ENCODE data around the gene RASL10B.

Gene RASL10B

DNA sequence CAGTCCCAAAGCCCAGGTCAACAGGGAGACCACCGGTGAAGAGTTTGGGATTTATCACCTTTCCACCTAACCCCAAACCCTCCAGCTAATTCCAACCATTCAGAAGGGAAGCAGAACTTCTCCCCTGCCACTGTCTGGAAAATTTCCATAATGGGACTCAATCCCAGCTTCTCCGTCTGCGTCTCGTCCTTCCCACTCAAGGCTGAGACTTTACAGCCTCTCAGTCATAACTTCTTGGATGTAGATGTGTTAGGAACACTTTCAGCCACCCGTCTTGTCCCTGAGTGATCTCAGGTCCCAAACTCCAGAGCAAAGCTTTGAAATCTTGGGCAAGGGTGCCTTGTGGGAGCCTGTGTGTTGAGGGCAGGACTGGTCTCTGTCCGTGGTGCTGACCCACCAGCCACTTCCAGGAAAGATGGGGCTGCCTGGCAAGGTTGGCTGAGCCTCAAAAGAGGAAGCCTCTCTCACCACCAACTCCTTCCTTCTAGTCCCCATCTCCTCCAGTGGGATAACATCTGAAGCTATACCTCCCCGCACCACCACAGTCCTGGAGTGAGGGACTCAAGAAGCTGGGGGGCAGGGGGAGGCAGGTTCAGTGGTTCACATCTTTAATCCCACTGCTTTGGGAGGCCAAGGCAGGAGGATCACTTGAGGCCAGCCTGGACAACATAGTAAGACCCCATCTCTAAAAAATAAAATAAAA is 12.3 kb downstream of the RASL10B start:
- peak; percentile 15 for DNase-seq

DNA sequence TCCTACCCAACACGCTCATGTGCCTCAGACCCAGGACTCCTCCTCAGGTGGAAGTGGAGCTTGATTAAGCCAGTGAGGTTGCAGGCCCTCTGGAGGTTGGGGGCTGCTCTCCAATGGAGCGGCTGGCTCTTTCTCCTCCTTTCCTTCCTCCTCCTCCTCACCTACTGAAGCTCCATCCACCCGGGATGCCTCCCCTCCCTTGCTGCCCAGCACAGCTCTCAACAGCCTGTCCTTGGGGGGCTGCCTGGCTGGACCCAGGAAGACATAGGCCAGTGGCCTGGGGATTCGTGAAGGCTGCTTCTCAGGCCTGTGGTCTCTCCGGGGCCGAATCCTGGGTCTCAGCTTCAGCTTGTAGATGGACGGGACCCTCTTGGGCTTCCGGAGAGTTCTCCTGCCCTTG is 13.4 kb downstream of the RASL10B start:
- DNase-seq = no peak

DNA sequence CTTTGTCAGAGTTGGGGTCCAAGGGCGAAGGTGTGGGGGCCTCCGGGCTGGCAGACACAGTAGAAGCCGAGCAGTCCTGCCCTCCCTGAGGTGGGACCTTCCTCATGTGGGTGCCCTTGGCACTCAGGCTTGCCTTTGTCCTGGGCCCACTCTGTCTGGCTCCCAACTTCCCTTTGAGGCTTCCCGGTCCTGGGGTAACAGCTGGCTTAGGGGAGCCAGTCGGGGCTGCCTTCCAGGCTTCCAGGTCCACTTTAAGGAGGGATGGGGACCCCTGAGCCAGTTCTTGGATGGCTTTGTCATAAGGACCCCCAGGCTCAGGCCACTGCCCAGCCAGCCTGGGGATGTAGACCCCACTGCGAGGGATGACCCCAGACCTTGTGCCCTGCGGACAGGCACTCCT is 13.8 kb downstream of the RASL10B start:
- no peak for DNase-seq

DNA sequence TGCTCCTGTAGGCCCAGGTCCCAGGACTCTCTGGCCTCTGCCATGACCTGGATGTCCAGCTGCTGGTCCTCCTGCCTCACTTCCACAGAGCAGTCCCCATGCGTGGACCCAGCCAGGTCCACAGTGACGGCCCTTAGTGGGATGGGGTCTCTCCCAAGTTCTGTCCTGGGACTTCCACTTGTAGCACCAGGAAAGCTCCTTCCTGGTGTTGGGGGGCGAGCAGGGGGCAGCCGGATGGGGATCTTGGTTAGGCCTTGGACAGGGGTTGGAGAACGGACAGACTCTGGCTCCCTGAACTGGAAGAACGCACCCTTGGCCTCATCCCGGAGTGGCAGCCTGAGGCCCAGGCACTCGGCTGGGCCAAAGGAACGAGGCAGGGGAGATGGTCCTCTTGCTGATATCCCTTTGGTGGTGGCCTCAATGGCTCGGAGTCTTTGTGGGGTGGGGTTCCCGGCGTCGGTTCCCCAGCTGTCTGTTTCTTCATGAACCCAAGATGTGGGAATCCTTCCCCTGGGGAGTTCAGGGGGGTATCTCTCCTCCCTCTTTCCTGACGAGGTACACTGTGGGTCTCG is 14.4 kb downstream of the RASL10B start:
- no peak for DNase-seq

DNA sequence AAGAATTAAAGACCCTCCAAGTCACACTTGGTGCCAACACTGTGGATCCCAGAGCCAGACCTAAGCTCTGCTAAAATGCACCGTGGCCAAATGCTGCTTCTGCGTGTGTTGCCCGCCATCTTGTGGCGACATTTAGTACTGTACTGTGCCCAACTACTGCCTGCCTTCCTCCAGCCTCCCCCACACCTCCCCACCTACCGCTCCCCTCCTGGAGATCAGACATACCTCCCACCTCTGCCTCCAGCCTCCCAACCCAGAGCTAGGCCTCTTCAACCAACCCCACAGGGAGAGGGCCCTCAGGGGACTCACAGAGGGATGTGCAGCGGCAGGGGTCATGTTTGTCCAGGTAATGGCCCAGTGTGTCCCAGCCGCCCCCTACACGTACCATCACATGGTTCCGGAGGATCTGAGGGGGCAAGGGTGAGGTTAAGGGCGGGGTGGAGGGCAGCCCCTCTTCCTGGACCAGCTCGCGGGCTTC is 16.1 kb downstream of the RASL10B start:
- peak; percentile 47 for DNase-seq

DNA sequence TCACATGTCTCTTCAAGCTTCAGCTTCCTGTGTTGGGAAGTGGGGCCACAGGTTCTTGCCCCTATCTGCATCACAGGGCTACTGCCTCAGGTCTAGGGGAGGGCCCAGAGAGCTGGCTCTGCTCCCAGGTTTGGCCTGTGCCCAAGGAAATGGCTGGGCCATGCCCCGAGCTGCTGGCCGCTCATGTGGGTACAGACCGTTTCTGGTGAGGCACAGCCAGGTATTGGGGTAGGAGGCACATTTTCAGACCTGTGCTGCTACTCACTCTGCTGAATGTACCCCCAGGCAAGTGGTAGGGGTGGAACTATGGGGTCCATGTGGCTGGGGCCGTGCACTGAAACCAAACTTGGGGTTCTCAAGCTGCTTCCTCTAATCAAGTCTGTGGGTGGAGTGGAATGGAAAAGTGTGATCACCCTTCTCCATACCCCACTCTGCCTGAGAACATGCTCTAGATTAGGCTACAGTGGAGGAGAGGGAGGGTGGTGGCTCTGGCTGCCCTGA is 17.0 kb downstream of the RASL10B start:
- peak; percentile 67 for DNase-seq

DNA sequence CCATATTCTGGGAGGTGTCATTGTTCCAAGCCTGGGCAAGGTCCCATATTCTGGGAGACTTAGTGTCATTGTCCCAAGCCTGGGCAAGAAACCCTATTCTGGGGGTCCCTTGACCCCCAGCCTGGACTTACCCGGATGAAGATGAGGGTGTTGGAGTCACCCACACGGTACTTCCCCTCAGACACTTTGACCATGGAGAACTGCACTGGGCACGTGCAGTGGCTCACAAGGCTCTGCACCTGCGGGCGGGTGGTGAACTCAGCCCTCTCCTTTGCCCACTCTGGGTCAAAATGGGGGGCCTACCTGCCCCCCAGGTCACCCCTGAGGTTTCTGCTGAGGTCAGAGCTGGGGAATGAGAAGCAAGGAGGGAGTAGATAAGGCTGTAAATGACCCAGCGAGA is 17.5 kb downstream of the RASL10B start:
- DNase-seq = no peak

DNA sequence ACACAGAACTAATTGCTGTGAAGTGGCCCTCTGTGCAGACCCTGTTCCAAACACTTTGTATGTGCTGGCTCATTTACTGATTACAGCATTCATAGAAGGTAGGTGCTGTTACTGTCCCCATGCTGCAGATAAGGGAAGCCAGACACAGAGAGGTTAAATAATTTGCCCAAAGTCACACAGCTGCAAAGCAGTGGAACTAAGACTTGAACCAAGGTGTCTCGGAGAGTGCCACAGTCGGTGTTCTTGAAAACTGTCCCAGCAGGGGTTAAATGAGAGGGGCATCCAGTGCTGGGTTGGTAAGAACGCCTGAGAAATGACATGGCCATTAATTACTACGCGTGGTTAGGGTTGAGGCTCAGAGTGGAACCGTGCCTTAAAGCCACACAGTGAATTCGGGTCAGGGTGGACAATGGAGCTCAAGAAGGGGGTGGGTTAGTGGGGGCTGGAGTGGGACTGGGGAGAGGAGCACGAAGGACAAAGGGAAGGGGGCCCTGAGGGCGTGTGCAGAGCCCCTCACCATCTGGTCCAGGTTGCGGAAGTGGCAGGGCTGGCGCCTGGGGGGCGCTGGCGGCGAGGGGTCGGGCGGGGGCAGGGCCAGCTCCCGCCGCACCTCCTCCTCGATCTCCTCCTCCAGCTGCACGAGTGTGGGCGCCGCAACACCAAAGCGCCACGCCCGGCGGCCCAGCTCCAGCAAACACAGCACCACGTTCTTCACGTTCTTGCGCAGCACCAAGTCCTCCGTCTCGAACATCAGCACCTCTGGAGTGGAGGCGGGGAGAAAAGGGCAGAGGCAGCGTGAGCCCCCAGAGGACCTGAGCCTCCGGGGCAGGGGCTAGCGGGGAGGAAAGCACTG is 18.3 kb downstream of the RASL10B start:
- DNase-seq = no peak

DNA sequence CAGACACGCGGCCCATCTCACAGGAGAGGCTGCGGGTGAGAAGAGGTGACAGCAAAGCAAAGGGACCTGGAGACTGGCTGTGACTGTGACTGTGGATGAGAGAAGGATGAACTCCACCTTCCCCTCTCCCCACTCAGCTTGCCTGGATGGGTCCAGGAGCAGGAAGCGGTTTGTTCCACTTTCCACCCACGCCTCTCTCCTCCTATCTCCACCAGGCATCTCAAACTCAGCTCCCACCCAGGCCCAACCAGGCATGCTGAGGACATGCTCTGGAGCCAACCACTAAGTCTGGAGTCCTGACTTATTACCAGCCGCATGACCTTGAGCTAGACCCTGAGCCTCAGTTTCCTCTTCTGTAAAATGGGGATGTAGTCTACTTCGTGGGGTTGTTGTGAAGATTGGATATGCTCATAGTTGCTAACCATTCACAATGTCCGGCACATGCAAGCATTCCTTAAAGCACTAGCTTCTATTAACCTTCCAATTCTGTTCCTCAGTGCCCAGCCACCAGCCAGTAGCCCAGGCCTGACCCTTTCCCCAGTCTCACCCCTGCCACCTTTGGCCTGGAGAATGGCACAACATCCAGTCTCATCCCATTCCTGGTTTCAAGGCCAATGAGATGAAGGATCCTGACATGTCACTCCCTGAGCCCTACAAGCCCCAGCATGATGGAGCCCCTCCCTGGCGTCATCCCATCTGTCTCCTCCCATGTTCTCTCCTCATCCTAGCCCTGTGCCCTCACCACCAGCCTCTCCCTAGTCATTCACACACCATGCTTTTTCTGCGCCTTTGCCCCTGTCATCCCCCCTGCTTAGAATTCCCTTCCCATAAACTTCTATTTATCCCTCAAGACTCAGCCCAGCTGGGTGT is 19.3 kb downstream of the RASL10B start:
- no peak for DNase-seq

DNA sequence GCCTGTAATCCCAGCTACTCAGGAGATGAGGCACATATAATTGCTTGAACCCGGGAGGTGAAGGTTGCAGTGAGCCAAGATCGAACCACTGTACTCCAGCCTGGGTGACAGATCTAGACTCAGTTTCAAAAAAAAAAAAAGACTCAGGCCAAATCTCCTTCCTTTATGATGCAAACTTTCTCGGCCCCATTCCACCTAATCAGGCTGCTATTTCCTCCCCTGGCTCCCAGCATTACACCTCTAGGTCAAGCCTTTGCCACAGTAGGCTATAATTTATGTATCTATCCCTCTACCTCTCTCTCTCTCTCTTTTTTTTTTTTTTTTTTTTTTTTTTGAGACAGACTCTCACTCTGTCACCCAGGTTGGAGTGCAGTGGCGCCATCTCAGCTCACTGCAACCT is 20.1 kb downstream of the RASL10B start:
- DNase-seq = peak; percentile 67

DNA sequence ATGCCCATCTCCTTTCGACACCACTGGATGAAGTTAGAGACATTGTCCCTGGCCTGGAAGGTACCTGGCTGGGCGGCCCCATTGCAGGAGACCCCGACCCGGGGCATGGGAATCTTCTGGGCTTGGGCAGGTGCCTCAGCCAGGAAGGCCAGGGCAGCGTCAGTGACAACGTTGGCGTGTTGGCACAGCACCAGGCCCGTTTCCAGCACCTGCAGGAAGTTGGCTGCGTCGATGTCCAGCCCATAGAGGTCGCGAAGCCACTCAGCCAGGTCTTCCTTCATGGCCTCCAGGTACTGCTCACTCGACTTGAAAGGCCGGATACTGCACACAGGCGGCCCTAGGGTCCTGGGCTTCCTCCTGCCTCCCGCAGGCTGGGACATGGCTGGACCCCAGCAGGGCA is 21.0 kb downstream of the RASL10B start:
- DNase-seq = no peak

DNA sequence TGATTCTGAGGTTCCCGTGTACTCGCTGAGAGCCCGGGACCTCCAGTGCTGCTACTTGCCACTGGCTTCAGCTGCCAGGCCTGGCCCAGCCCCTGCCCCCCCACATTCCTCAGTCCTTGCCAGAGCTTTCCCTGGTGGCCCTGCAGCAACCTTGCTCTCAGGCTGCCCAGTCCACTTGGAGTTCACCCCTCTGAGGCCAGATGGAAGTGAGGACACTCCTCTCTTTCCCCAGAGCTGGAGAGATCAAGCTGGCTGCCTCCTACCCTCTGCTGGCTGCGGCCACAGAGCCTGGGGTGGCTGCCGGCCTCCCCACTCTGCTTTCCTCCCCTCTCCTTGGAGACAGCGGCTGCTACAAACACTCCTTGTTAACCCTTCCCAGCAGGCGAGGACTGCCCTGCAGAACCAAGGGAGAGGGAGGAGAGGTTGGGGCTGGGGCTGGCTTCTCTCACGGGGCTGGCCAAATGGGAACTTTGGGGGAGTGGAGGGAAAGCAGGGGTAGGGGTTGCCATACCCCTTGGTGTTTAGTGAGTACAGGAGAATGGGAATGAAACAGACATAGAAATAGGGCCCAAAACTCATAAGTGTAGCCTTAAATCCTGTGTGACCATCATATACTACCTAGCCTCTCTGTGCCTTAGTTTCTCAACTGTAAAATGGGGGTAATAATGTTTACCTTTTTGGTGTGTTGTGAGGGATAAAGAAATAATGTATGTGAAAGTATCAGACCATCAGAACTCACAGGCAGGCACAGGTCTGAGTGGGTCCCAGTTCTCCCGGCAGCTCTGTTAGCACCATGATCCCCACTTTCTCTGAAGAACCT is 21.7 kb downstream of the RASL10B start, which contains the start of gene GAS2L2:
Gene GAS2L2 (minus strand): TSS at position 295 of the 820 bp plus-strand sequence. CDS start 389 bp downstream, outside the sequence.
- no peak for DNase-seq

DNA sequence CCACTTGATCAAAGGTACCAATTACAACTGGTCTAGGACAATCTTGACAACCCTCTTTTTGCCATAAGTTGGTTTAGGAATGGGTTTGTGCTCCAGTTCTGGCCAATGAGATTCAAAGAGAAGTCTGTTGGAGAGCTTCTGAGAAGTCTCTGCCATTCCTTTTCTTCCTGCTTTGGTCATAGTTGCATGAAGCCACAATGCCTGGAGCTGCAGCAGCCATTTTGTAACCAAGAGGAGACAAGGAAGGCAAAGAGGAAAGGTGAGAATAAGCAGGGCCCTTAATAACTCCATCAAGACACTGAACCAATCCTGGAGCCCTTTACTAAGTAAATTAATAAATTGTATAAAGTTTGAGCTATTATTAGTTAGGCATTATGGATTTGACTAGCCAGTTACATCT is 25.8 kb downstream of the RASL10B start:
- DNase-seq = no peak

DNA sequence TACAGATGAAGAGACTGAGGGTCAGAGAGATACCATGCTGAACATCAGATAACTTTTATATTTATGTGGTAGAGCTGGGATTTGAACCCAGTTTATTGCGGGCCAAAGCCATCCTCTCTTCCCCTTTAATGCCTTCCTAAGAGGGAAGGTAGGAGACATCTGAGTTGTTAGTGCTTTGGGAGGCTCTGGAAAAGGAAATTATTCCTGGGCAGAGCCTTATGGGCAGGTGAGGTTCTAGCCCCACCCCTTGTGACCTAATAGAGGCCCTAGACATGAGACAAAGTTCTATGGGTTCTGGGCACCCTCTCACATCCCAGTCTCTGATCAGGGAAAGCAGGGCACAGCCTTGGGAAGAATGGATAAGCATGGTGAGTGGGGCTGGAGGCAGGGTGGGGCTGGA is 29.1 kb downstream of the RASL10B start, which contains the start of gene C17orf50:
Gene C17orf50 (plus strand): TSS at position 301 of the 400 bp plus-strand sequence. CDS start 55 bp downstream, at position 356.
- DNase-seq = no peak

DNA sequence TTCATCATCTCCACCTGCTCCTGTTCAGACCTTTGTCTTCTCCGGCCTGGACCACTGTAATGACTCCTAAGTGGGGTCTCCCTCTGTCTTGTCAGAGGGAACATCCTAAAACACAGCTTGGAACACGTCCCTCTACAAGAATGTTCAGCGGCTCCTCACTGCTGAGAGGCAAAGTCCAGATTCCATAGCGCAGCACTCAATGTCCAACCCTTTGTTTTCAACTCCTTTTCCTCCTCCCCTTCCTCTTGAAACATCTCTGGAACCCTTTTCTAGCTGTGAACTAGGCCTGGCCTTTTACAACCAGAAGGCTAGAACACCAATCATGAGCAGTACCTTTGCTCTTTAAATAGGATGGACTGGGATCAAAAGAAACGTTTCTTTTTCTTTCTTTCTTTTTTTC is 30.2 kb downstream of the RASL10B start:
- DNase-seq = no peak

DNA sequence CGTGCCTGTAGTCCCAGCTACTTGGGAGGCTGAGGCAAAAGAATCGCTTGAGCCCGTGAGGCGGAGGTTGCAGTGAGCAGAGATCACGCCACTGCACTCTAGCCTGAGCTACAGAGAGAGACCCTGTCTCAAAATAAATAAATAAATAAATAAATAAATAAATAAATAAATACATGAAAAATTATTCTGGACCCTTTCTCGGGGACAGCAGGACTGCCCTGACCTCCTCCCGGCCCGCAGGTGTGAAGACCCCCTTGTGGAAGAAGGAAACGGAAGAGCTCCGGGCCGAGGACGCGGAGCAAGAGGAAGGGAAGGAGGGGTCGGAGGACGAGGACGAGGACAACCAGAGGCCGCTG is 32.3 kb downstream of the RASL10B start:
- DNase-seq = no peak

DNA sequence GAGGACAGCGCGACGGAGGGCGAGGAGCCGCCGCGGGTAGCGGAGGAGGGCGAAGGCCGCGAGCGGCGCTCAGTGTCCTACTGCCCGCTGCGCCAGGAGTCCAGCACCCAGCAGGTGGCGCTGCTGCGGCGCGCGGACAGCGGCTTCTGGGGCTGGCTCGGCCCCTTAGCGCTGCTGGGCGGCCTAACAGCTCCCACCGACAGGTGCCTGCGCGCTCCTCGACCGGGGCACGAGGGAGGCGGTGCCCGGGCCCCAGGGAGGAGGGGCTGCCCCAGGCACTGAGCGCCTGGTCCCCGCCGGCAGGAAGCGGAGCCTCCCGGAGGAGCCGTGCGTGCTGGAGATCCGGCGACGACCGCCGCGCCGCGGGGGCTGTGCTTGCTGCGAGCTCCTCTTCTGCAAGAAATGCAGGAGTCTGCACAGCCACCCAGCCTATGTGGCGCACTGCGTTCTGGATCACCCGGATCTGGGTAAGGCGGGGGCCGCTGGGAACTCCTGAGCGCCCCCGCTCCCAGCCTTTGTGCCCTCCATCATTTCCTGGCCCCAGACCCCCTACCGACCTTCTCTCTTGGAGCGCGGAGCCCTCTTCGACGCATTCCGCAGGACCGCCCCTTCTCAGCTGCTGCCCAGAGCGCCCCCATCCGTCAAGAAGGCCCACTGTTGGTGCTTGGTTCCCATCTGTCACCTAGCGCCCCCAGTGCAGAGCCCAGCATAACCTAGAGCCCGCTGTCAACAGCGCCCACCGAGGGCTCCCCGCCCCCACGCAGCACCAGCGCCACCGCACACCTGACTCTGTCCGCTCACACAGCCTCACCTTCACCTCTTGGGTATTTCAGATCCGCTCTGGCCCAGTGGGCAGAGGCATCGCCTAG is 32.9 kb downstream of the RASL10B start:
- peak; percentile 84 for DNase-seq

DNA sequence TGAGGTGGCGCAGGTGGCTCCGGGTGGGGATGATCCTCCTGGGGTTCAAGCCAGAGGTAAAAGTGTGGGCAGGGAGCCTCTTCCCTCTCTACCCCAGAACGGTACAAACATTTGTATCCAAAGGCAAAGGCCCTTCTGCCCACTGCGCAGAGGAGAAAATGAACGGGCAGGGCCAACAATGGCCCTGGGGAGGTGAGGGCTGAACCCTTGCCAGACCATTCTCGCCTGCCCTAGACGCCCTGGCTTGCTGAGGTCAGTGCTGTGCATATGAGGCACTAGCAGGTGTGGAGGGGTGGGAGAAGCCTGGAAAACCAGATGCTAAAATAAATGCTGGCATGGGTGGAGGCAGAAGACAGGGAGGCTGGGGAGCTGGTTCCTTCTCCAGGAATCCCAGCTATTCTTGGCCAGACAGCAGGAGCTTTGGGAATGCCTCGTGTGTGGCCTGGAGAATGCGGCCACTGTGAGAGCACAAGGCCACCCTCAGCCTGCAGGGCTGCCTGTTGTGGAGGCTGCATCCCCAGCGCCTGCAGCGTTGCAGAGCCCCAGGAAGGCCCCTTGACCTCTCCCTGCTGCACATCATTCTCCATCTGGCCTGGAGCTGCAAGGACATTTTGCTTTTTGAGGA is 33.8 kb downstream of the RASL10B start:
- DNase-seq = no peak

DNA sequence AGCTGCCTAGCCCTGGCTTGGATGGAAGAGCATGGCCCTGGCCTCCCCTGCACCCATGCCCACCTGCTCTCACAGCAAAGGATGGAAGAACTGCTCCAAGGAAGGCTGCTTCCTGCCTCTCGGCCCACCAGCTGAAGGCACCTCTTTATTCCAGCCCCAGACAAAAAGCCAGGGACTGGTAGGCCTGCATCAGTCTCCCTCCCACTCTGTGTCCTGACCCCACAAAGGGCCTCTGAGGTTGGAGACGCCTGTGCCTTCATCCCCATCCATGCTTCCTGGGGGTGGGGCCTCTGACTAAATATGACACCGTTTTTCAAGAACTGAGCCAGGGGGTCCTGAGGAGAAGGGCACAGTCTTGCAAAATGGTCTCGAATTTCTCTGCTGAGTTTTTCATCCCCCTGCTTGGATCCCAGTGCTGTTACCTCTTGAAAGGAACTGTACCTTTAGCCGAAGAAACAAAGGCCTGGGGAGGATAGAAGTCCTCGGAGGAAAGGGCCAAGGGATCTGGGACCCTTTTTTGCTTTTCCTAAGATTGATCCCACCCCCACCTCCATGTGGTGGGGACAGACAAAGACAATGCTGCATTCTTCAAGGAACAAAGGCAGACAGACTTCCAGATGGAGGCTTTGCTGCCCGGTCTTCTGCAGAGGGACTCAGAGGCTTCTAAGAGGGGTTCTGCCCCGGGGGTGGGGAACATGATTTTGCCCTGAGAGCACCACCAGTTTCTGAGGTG is 34.5 kb downstream of the RASL10B start:
- DNase-seq = no peak
